ENCODE data around the gene ZC3H8.
"Not testable (repeated sequence)": the region's sequence is repeated elsewhere in the genome, so short reads cannot be mapped to it uniquely, and the experiment has no call there.

The ZC3H8 gene

DNA sequence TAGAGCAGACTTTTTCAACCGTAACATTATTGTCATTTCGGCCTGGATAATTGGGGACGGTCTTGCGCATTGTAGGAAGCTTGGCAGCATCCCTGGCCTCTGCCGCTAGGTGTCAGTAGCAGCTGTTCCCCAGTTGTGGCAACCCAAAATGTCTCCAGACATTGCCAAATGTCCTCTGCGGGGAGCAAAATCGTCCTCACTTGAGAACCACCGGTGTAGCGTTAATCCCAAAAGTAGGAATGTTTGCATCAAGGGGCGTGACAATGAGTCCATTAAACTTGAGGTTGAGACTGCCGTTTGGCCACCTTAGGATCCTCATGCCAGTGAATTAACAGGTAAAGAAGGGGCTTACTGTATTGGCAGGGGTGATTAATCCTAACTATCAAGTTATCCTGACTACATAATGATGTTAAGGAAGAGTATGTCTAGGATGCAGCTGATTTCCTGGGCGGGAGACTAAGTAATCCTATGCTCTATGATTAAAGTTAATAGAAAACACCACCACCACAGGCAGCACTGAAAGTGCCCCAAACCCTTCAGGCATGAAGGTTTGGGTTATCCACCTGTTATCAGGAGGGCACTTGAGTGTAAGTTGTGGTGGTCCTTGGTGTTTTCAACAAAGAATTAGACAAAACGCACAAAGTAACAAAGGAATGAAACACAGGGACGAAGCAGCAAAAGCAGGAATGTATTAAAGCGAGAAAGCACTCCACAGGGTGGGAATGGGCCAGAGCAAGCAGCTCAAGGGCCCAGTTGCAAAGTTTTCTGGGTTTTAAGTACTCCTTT, 4.9 kb upstream of the ZC3H8 start:
- DNase-seq = peak; percentile 85

DNA sequence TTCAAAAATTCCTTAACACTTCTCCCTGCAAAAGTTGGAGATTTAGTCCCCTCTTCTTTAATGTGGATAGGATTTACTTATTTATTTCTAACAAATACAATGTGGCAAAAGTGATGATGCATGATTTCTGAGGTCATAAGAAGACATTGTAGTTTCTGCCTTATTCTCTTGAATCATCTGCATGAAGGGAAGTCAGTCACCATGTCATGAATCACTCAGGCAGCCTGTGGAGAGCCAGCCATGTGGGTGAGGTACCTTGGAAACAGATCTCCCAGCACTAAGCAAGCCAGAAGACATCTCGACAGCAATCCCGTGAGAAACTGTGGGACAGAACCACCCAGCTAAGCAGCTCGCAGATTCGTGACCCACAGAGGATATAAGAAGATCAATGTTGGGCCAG, 2.7 kb upstream of the ZC3H8 start:
- DNase-seq = no peak

- DNase-seq = no peak
Measured at GRCh38 chr2:112256654-112257053, 1.8 kb upstream of the ZC3H8 start.

- no peak for DNase-seq
Measured at GRCh38 chr2:112255875-112256274, 1.0 kb upstream of the ZC3H8 start.

DNA sequence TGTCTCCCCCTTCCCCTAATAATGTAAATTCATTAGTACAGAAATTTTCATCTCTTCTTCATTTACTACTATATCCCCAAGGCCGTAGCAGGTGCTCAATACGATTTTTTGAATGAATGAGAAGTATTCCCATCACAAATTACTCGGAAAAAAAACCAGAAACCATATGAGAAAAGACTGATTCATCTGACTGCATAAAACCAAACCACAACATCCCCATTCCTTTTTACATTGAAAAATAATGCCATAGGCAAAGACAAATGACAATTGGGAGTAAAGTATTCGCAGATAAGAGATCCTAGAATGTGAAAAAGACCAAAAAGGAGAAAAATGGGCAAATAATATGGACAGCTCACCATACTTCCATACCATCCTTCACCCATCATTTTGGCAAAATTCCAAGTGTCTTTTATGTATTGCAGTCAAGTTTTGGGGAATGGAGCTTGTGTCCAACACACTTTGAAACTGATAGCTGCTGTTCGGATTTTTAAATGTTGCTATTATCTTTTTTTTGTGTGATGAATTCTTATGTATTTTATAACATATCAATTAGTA, 1.5 kb downstream of the ZC3H8 start:
- DNase-seq = no peak

DNA sequence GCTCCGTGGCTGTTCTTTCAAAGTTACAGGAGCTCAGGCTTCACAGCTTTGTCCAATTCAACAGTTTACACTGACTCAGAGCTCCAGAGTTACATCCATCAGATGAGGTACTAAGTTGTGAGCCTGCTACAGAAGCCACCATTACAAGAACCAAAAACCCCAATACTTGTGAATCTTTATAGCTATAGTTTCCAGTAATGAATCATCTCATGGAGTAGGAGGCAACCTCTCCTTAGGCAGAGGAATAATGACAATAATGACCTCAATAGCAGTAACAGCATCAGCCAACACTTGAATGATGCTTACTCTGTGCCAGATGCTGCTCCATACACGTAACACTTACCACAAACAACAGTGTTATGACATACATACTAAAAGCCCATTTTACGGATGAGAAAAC, 3.6 kb downstream of the ZC3H8 start:
- DNase-seq = no peak

DNA sequence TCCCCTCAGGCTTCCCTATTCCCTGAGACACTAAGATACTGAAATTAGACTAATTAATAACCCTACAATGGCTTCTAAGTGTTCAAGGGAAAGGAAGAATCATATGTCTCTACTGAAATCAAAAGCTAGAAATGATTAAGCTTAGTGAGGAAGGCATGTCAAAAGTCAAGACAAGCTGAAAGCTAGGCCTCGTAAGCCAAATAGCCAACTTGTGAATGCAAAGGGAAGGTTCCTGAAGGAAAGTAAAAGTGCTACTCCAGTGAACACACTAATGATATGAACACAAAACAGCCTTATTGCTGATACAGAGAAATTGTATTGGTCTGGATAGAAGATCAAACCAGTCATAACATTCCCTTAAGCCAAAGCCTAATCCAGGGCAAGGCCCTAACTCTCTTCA, 10.0 kb downstream of the ZC3H8 start:
- no peak for DNase-seq

- DNase-seq = no peak
Measured at GRCh38 chr2:112243233-112243632, 11.6 kb downstream of the ZC3H8 start.

GRCh38 chr2:112242384-112242783, 12.5 kb downstream of the ZC3H8 start:
- DNase-seq = no peak

GRCh38 chr2:112239862-112240261, 15.0 kb downstream of the ZC3H8 start:
- DNase-seq = no peak

GRCh38 chr2:112230371-112230770, 24.5 kb downstream of the ZC3H8 start:
- no peak for DNase-seq

GRCh38 chr2:112229348-112229747, 25.5 kb downstream of the ZC3H8 start:
- no peak for DNase-seq

DNA sequence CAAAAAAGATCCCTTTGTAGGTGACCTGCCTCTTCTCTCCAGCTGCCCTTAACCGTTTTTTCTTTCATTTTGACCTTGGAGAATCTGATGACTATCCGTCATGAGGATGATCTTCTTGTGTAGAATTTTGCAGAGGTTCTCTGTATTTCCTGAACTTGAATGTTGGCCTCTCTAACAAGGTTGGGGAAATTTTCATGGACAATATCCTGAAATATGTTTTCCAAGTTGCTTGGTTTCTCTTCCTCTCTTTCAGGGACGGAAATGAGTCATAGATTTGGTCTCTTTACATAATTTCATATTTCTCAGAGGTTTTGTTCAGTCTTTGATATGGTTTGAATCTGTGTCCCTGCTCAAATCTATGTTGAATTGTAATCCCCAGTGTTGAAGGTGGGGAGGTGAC, 34.0 kb downstream of the ZC3H8 start:
- no peak for DNase-seq

GRCh38 chr2:112220186-112220585, 34.7 kb downstream of the ZC3H8 start:
- no peak for DNase-seq

- DNase-seq = no peak
Measured at GRCh38 chr2:112217854-112218253, 37.0 kb downstream of the ZC3H8 start.

- DNase-seq = no peak
Measured at GRCh38 chr2:112216167-112216566, 38.7 kb downstream of the ZC3H8 start.

DNA sequence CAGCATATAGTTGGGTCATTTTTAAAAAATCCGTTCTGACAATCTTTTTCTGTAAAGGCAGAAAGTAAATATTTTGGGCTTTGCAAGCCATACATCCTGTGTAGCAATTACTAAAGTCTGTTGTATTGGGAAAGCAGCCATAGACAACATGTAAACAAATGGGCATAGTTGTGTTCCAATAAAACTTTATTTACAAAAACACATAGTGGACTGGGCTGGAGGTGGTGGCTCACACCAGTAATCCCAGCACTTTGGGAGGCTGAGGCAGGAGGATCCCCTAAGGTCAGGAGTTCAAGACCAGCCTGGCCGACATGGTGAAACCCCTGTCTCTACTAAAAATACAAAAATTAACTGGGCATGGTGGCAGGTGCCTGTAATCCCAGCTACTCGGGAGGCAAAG, 46.9 kb downstream of the ZC3H8 start:
- DNase-seq = not testable (repeated sequence)

GRCh38 chr2:112204411-112204810, 50.4 kb downstream of the ZC3H8 start:
- DNase-seq = no peak

GRCh38 chr2:112201696-112202430, 53.0 kb downstream of the ZC3H8 start:
- DNase-seq = no peak

DNA sequence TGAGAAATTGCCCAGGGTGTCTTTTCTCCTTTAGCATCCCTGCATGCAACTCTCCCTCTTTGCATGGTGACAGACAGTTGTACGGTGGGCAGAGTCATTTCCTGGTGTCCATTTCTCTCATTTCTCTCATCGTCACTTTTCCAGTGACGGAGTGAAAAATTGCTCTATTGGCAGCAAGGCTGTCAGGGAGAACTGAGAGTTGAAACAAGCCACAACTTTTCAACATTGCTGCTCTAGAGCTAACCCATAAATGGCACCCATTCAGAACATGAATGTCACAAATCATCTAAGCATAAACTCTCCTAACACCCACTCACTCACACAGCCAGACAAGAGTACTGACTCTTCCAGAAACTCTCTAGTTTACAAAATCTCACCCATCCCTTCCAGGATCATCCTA, 55.7 kb downstream of the ZC3H8 start:
- DNase-seq = no peak

GRCh38 chr2:112198780-112199179, 56.1 kb downstream of the ZC3H8 start:
- DNase-seq = no peak

DNA sequence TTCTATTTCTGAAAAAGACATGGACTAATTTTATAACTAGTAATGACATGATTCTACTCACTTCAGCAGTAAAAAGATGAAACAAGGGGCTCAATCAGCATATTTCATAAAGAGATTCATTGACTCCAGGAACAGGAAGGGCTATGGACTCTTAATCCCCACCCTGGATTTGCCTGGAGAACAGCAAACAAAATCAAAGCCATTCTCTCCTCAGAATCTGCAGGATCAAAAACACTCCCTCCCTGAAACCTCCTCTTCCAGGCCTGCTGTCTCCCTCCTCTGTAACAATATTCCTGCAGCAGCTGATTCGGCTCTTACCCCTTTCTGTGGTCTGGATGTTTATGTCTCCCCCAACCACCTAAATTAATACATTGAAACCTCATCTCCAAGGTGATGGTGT, 57.0 kb downstream of the ZC3H8 start:
- DNase-seq = no peak

- no peak for DNase-seq
Measured at GRCh38 chr2:112195950-112196349, 58.9 kb downstream of the ZC3H8 start.

GRCh38 chr2:112195167-112195766, 59.6 kb downstream of the ZC3H8 start:
- no peak for DNase-seq
